ENCODE data around the gene SOCS7.

Gene SOCS7

GRCh38 chr17:38442548-38442947 is 90.9 kb downstream of the SOCS7 start:
- no peaks in the 10 kb centered on the region for H3K36me3 Mint-ChIP-seq (ENCODE audit: low read depth)
- no peak overlapping the region for H3K27ac Mint-ChIP-seq
- no peaks in the 10 kb centered on the region for H3K9me3 Mint-ChIP-seq
- DNase-seq (ENCODE audit: low spot score): no peak
- H3K27me3 Mint-ChIP-seq (ENCODE audit: low read depth): peaks cover 8% of the 10 kb centered on the region
- H3K4me1 Mint-ChIP-seq (ENCODE audit: low read depth): peaks cover 2% of the 10 kb centered on the region
- H3K4me3 Mint-ChIP-seq: no peak overlapping the region

GRCh38 chr17:38443356-38444031 is 91.8 kb downstream of the SOCS7 start:
- Mint-ChIP-seq H3K27me3 (ENCODE audit: low read depth) (peaks cover 8% of the 10 kb centered on the region), H3K36me3 (ENCODE audit: low read depth) (no peaks in the 10 kb centered on the region), H3K27ac (no peak overlapping the region)

GRCh38 chr17:38444151-38444550 is 92.5 kb downstream of the SOCS7 start:
- Mint-ChIP-seq H3K36me3 (ENCODE audit: low read depth) (no peaks in the 10 kb centered on the region), H3K27ac (no peak overlapping the region), H3K9me3 (no peaks in the 10 kb centered on the region), H3K4me1 (ENCODE audit: low read depth) (peaks cover 2% of the 10 kb centered on the region), H3K4me3 (no peak overlapping the region), H3K27me3 (ENCODE audit: low read depth) (peaks cover 8% of the 10 kb centered on the region)
- DNase-seq (ENCODE audit: low spot score): peak; percentile 36

More at GRCh38 chr17:38443356-38444031, 91.8 kb downstream of the SOCS7 start:
- DNase-seq (ENCODE audit: low spot score): no peak
- Mint-ChIP-seq H3K4me1 (ENCODE audit: low read depth) (peaks cover 2% of the 10 kb centered on the region), H3K9me3 (no peaks in the 10 kb centered on the region), H3K4me3 (no peak overlapping the region)

- Mint-ChIP-seq H3K4me1 (ENCODE audit: low read depth) (peaks cover 2% of the 10 kb centered on the region), H3K36me3 (ENCODE audit: low read depth) (no peaks in the 10 kb centered on the region), H3K27ac (no peak overlapping the region), H3K9me3 (no peaks in the 10 kb centered on the region), H3K27me3 (ENCODE audit: low read depth) (peaks cover 16% of the 10 kb centered on the region), H3K4me3 (no peak overlapping the region)
- DNase-seq (ENCODE audit: low spot score): no peak
Measured at GRCh38 chr17:38447502-38448085, 96.0 kb downstream of the SOCS7 start.

GRCh38 chr17:38448208-38448771 is 96.6 kb downstream of the SOCS7 start:
- Mint-ChIP-seq H3K27me3 (ENCODE audit: low read depth) (peaks cover 22% of the 10 kb centered on the region), H3K4me1 (ENCODE audit: low read depth) (peaks cover 7% of the 10 kb centered on the region), H3K27ac (no peak overlapping the region), H3K9me3 (no peaks in the 10 kb centered on the region), H3K4me3 (no peak overlapping the region), H3K36me3 (ENCODE audit: low read depth) (no peaks in the 10 kb centered on the region)
- DNase-seq (ENCODE audit: low spot score): no peak

GRCh38 chr17:38449364-38449763 is 97.7 kb downstream of the SOCS7 start:
- H3K36me3 Mint-ChIP-seq (ENCODE audit: low read depth): no peaks in the 10 kb centered on the region

GRCh38 chr17:38450557-38451029 is 98.9 kb downstream of the SOCS7 start:
- Mint-ChIP-seq H3K4me3 (no peak overlapping the region), H3K9me3 (no peaks in the 10 kb centered on the region), H3K4me1 (ENCODE audit: low read depth) (peaks cover 9% of the 10 kb centered on the region), H3K27me3 (ENCODE audit: low read depth) (peaks cover 34% of the 10 kb centered on the region), H3K27ac (no peak overlapping the region), H3K36me3 (ENCODE audit: low read depth) (no peaks in the 10 kb centered on the region)
- no peak for DNase-seq (ENCODE audit: low spot score)

More at GRCh38 chr17:38449364-38449763, 97.7 kb downstream of the SOCS7 start:
- no peaks in the 10 kb centered on the region for H3K9me3 Mint-ChIP-seq
- no peak for DNase-seq (ENCODE audit: low spot score)
- H3K27me3 Mint-ChIP-seq (ENCODE audit: low read depth): peaks cover 25% of the 10 kb centered on the region
- H3K27ac Mint-ChIP-seq: no peak overlapping the region
- no peak overlapping the region for H3K4me3 Mint-ChIP-seq
- peaks cover 5% of the 10 kb centered on the region for H3K4me1 Mint-ChIP-seq (ENCODE audit: low read depth)

GRCh38 chr17:38451030-38451839 is 99.6 kb downstream of the SOCS7 start:
- no peaks in the 10 kb centered on the region for H3K36me3 Mint-ChIP-seq (ENCODE audit: low read depth)
- H3K27ac Mint-ChIP-seq: no peak overlapping the region
- no peaks in the 10 kb centered on the region for H3K9me3 Mint-ChIP-seq
- DNase-seq (ENCODE audit: low spot score): no peak
- no peak overlapping the region for H3K4me3 Mint-ChIP-seq
- peaks cover 34% of the 10 kb centered on the region for H3K27me3 Mint-ChIP-seq (ENCODE audit: low read depth)
- H3K4me1 Mint-ChIP-seq (ENCODE audit: low read depth): peaks cover 9% of the 10 kb centered on the region

GRCh38 chr17:38451840-38452529 is 100.3 kb downstream of the SOCS7 start:
- Mint-ChIP-seq H3K36me3 (ENCODE audit: low read depth) (no peaks in the 10 kb centered on the region), H3K27me3 (ENCODE audit: low read depth) (peaks cover 34% of the 10 kb centered on the region), H3K4me1 (ENCODE audit: low read depth) (peaks cover 9% of the 10 kb centered on the region), H3K9me3 (no peaks in the 10 kb centered on the region), H3K4me3 (no peak overlapping the region), H3K27ac (no peak overlapping the region)
- DNase-seq (ENCODE audit: low spot score): no peak

- Mint-ChIP-seq H3K9me3 (no peaks in the 10 kb centered on the region), H3K27ac (no peak overlapping the region), H3K4me1 (ENCODE audit: low read depth) (peaks cover 9% of the 10 kb centered on the region), H3K4me3 (peak overlapping the region; percentile 19), H3K27me3 (ENCODE audit: low read depth) (peaks cover 39% of the 10 kb centered on the region), H3K36me3 (ENCODE audit: low read depth) (no peaks in the 10 kb centered on the region)
- no peak for DNase-seq (ENCODE audit: low spot score)
Measured at GRCh38 chr17:38452719-38453118, 101.1 kb downstream of the SOCS7 start.

- no peak overlapping the region for H3K27ac Mint-ChIP-seq
- peaks cover 39% of the 10 kb centered on the region for H3K27me3 Mint-ChIP-seq (ENCODE audit: low read depth)
- no peak overlapping the region for H3K4me3 Mint-ChIP-seq
- no peaks in the 10 kb centered on the region for H3K36me3 Mint-ChIP-seq (ENCODE audit: low read depth)
- no peak for DNase-seq (ENCODE audit: low spot score)
- no peaks in the 10 kb centered on the region for H3K9me3 Mint-ChIP-seq
- H3K4me1 Mint-ChIP-seq (ENCODE audit: low read depth): peaks cover 9% of the 10 kb centered on the region
Measured at GRCh38 chr17:38453951-38454421, 102.3 kb downstream of the SOCS7 start.

- Mint-ChIP-seq H3K27me3 (ENCODE audit: low read depth) (peaks cover 39% of the 10 kb centered on the region), H3K4me1 (ENCODE audit: low read depth) (peaks cover 9% of the 10 kb centered on the region), H3K27ac (no peak overlapping the region), H3K9me3 (no peaks in the 10 kb centered on the region), H3K36me3 (ENCODE audit: low read depth) (no peaks in the 10 kb centered on the region), H3K4me3 (no peak overlapping the region)
- no peak for DNase-seq (ENCODE audit: low spot score)
Measured at GRCh38 chr17:38454532-38454931, 102.9 kb downstream of the SOCS7 start.

All from T-helper 2 cell treated with Interferon-gamma antibody and Interleukin-4, amounts not matched to agents 5 μg/mL and 100 μg/mL, for 36 hours (primary cell).